ENCODE data around the gene IGFN1. TPM values are rescaled to one million over a fixed set of nuclear protein-coding genes. Genes with fewer than 3 reads are reported as not detected.

Gene IGFN1
- polyA plus RNA-seq, 1 of the 3 experiments (the other 2 are of a cell fraction), result 0.18 TPM

GRCh38 chr1:201184307-201185122 lies 6.1 kb upstream of the IGFN1 start (continued):
- TF ChIP-seq, protein P1, sequence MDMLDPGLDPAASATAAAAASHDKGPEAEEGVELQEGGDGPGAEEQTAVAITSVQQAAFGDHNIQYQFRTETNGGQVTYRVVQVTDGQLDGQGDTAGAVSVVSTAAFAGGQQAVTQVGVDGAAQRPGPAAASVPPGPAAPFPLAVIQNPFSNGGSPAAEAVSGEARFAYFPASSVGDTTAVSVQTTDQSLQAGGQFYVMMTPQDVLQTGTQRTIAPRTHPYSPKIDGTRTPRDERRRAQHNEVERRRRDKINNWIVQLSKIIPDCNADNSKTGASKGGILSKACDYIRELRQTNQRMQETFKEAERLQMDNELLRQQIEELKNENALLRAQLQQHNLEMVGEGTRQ (IDR thresholded peaks at IDR 0.05; ENCODE audit: borderline replicate concordance, low read depth, low read length), result no peak
- TF ChIP-seq, protein P2, sequence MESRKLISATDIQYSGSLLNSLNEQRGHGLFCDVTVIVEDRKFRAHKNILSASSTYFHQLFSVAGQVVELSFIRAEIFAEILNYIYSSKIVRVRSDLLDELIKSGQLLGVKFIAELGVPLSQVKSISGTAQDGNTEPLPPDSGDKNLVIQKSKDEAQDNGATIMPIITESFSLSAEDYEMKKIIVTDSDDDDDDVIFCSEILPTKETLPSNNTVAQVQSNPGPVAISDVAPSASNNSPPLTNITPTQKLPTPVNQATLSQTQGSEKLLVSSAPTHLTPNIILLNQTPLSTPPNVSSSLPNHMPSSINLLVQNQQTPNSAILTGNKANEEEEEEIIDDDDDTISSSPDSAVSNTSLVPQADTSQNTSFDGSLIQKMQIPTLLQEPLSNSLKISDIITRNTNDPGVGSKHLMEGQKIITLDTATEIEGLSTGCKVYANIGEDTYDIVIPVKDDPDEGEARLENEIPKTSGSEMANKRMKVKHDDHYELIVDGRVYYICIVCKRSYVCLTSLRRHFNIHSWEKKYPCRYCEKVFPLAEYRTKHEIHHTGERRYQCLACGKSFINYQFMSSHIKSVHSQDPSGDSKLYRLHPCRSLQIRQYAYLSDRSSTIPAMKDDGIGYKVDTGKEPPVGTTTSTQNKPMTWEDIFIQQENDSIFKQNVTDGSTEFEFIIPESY (IDR thresholded peaks at IDR 0.05; ENCODE audit: borderline replicate concordance, low read depth), result no peak
- no peak for TF ChIP-seq IRF3 (IDR thresholded peaks at IDR 0.05; ENCODE audit: low read depth, low read length)
- no peak for TF ChIP-seq MXI1 (IDR thresholded peaks at IDR 0.05; ENCODE audit: low read depth, low read length)
- TF ChIP-seq FOSL2 (IDR thresholded peaks at IDR 0.05; ENCODE audit: borderline replicate concordance, low read depth), result no peak
- TF ChIP-seq FOXJ3 (CRISPR knock-in tag; IDR thresholded peaks at IDR 0.05), result no peak
- peak; percentile 69 for TF ChIP-seq RAD21 (IDR thresholded peaks at IDR 0.05; ENCODE audit: low read length)
- TF ChIP-seq, protein P3, sequence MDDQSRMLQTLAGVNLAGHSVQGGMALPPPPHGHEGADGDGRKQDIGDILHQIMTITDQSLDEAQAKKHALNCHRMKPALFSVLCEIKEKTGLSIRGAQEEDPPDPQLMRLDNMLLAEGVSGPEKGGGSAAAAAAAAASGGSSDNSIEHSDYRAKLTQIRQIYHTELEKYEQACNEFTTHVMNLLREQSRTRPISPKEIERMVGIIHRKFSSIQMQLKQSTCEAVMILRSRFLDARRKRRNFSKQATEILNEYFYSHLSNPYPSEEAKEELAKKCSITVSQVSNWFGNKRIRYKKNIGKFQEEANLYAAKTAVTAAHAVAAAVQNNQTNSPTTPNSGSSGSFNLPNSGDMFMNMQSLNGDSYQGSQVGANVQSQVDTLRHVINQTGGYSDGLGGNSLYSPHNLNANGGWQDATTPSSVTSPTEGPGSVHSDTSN (IDR thresholded peaks at IDR 0.05), result no peak
- no peak for TF ChIP-seq GATA2 (CRISPR knock-in tag; IDR thresholded peaks at IDR 0.05)
- no peak for TF ChIP-seq ELF1 (IDR thresholded peaks at IDR 0.05)
- no peak for TF ChIP-seq TAF1 (IDR thresholded peaks at IDR 0.05; ENCODE audit: borderline replicate concordance, low read depth, low read length)
- no peak; the same call in 1 of the 2 replicates for TF ChIP-seq TCF12 (IDR thresholded peaks at IDR 0.05)
- TF ChIP-seq EP300 (IDR thresholded peaks at IDR 0.05; ENCODE audit: borderline replicate concordance in 1 of 2, low read depth in 1 of 2, low read length in 1 of 2), result no peak
- no peak for TF ChIP-seq GABPA (IDR thresholded peaks at IDR 0.05; ENCODE audit: low read depth)
- peak; percentile 46 for TF ChIP-seq SMC3 (IDR thresholded peaks at IDR 0.05; ENCODE audit: low read depth, low read length)

DNA sequence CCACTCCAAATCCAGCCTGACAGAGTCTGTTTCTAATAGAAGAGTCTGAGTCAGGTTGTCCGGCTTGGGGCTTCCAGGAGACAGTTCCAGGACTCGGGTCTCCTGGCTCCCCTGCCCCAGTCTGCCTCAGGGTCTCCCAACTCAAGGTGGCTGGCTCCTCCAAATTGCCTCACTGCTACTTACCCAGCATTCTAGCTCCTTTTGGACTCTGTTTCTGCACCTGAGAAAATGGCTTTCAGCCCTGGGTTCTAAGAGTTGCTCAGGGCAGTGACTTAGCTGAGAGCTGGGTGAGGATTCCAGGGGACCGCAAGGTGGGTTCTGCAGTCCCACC lies 5.5 kb upstream of the IGFN1 start:
- DNase-seq, result no peak
- H3K4me1 ChIP-seq (ENCODE audit: control insufficient read depth in 1 of 2, insufficient read depth in 2 of 2, low read depth in 1 of 2, low read length in 1 of 2), result peaks cover 10 to 16% of the 10 kb centered on the region in 2 experiments; a peak in 3 of 4 replicates
- H2AFZ ChIP-seq (ENCODE audit: low read depth), result peak overlapping the region; percentile 79
- no peaks in the 10 kb centered on the region for H3K9me3 ChIP-seq
- ChIA-PET POLR2A (no interaction called here), CTCF (interaction anchor here (0.7 to 3.1 kb wide), 15 partner anchors 8 to 213 kb away, joined by 3 to 26 read pairs (median 4); no protein-coding TSS in a partner anchor)
- H4K20me1 ChIP-seq (ENCODE audit: insufficient read depth), result no peaks in the 10 kb centered on the region
- no peak overlapping the region for H3K4me3 ChIP-seq (ENCODE audit: low read depth in 2 of 2, low read length in 1 of 2)
- peak overlapping the region; percentile 53; the same call in 1 of the 2 replicates for H3K4me2 ChIP-seq
- H3K9ac ChIP-seq, result no peak overlapping the region
- WGBS (ENCODE audit: low lambda C conversion rate), result 29% methylated on average over 3 of the region's 3 CpGs
- no peaks in the 10 kb centered on the region for H3F3A ChIP-seq (replicated peaks; ENCODE audit: insufficient read depth)
- no peaks in the 10 kb centered on the region for H3K79me2 ChIP-seq (ENCODE audit: insufficient read depth)
- H3K27ac ChIP-seq (ENCODE audit: low read depth in 2 of 2, low read length in 1 of 2), result peak overlapping the region; percentile 19 to 44; a peak in 3 of 4 replicates
- no peaks in the 10 kb centered on the region for H3K9me2 ChIP-seq
- H3K27me3 ChIP-seq (ENCODE audit: insufficient read depth), result no peaks in the 10 kb centered on the region
- peak; percentile 78; the same call in 1 of the 2 replicates for TF ChIP-seq TCF12 (IDR thresholded peaks at IDR 0.05)
- TF ChIP-seq GABPA (IDR thresholded peaks at IDR 0.05; ENCODE audit: low read depth), result no peak
- no peaks in the 10 kb centered on the region for H3K36me3 ChIP-seq (replicated peaks in 1 of 2; ENCODE audit: control insufficient read depth in 1 of 2, insufficient read depth in 2 of 2, low read length in 1 of 2)
